Hematopoietic multipotent progenitor cell treated with erythropoietin and hydrocortisone succinate and interleukin-3 and kit ligand, for 8 days (in vitro differentiated cells): ENCODE results near the gene PPP2R5C.
"Not testable (repeated sequence)": the region's sequence is repeated elsewhere in the genome, so short reads cannot be mapped to it uniquely, and the experiment has no call there.

Source experiments
- DNase-seq: peaks from one replicate; pipeline ENCODE4 v3.0.0-alpha.2; 2015

PPP2R5C gene

GRCh38 chr14:101957406-101958234 lies 196.1 kb downstream of the PPP2R5C start:
- DNase-seq = peak; percentile 94

GRCh38 chr14:101958418-101959180 lies 197.1 kb downstream of the PPP2R5C start:
- no peak for DNase-seq

- no peak for DNase-seq
Observed at GRCh38 chr14:101959277-101959676, 197.8 kb downstream of the PPP2R5C start.

DNA sequence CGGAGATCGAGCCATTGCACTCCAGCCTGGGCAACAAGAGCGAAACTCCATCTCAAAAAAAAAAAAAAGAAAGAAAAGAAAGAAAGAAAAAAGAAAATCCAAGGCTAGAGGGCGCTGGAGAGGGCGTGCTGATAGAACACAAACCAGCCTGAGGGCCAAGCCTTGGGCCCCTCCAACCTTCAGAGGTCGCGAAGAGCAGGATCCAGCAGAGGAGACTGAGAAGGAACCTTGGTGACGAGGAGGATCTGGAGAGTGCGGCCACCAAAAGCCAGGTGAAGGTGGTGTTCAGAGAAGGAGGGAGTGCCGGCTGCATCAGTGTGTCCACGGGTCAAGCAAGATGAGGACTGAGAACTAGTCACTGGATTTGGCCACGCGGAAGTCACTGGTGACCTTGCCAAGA lies 198.7 kb downstream of the PPP2R5C start:
- DNase-seq = peak; percentile 63

DNA sequence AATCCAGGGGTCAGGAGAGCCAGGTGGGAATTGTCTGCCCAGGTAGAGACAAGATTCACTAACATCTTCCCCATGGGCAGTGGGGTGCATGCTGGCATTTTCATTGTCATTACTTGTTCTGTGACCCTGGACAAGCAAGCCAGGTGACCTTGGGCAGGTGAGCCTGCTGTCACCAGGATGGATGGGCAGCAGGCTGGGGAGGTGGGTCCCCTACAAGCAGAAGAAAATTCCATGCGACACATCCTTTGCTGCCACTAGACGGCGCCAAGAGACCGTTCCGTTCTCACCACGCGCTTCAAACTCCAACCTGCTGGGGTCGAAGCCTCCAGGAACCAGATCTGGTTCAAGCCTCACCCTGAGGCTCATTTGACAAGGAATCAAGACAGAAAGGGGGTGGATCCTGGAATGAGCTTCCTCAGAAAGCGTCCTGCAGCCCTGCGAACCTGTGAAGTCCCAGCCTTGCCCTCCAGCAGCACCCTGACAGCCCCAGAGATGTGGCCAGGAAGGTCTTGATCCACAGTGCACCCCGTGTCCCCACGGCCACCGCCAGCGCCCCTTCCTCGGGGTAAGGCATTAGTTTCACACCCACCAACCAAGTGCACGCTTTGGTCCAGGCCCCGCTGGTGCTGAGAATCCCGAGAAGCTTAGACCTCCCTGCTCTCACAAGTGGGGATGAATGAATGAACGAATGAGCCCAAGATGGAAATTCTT lies 199.7 kb downstream of the PPP2R5C start:
- peak; percentile 81 for DNase-seq

GRCh38 chr14:101961746-101962502 lies 200.4 kb downstream of the PPP2R5C start:
- no peak for DNase-seq

- DNase-seq = peak; percentile 26
Observed at GRCh38 chr14:101962503-101962874, 201.0 kb downstream of the PPP2R5C start.

GRCh38 chr14:101963052-101963451 lies 201.5 kb downstream of the PPP2R5C start:
- no peak for DNase-seq

- no peak for DNase-seq
Observed at GRCh38 chr14:101963656-101964296, 202.3 kb downstream of the PPP2R5C start.

DNA sequence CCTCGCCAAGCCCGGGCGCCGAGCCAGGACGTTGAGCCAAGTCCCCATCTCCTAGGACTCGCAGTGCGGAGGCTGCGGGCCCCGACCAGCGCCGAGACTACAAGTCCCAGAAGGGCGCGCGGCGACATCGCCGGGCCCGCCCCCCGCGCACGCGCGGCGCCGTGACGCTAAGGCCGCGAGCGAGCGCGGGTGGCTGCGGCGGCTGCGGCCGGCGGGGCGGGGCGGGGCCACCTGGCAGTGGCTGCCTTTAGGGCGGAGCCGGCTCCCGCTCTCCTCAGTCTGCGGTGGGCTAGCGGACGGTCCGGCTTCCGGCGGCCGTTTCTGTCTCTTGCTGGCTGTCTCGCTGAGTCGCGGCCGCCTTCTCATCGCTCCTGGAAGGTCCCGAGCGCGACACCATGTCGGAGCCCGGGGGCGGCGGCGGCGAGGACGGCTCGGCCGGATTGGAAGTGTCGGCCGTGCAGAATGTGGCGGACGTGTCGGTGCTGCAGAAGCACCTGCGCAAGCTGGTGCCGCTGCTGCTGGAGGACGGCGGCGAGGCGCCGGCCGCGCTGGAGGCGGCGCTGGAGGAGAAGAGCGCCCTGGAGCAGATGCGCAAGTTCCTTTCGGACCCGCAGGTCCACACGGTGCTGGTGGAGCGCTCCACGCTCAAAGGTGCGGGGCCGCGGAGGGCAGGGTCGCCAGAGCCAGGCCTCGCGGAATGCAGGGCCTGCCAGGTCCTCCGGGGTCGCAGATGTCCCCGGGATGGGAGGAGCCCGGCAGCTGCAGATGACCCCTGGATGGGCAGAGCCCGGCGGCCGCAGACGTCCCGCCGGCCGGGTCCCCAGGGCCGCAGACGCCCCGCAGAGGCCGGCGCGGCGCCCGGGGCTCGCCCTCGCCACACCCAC lies 203.0 kb downstream of the PPP2R5C start, which contains the start of gene DYNC1H1:
Gene DYNC1H1 (plus strand): TSS at position 277 of the 884 bp plus-strand sequence. CDS start 119 bp downstream, at position 396.
- peak; percentile 91 for DNase-seq

DNA sequence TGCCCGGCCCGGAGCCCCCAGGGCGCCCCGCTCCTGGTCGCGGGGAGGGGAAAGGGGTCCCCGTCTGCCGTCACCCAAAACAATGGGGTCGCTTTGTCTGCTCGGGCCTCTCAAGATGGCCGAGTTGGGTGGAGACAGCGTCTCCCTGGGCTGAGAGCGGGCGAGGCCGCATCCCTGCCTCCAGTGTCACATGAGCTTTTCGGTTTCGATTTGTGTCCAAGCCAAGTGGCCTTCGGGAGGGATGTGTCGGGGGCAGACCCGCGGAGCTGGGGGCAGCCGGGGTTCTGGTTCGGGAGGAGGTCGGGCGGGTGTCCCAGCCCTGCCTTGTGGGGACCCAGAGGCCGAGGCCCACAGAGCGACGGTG lies 203.7 kb downstream of the PPP2R5C start:
- peak; percentile 82 for DNase-seq

- no peak for DNase-seq
Observed at GRCh38 chr14:101965770-101966722, 204.5 kb downstream of the PPP2R5C start.

- no peak for DNase-seq
Observed at GRCh38 chr14:101966742-101967141, 205.2 kb downstream of the PPP2R5C start.

GRCh38 chr14:101968186-101968585 lies 206.7 kb downstream of the PPP2R5C start:
- no peak for DNase-seq

DNA sequence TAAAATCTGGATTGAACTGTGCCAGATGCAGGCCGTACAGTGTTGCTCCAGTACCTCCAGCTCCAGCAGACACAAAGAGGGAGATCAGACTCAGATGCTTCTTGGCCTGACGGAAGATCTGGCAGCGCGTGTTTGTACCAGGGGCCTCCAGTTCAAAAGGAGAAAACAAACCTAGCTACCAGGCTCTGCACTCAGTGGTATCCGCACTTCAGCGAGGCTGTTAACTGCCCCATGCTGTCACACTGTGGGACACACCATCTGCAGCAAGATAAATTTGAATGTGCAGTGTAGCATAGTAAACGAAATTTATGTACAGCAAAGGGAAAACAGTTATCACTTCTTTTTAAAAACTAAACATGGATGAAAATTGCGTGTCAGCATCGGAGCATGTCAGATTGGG lies 208.0 kb downstream of the PPP2R5C start:
- DNase-seq = no peak

GRCh38 chr14:101970830-101971400 lies 209.4 kb downstream of the PPP2R5C start:
- no peak for DNase-seq

DNA sequence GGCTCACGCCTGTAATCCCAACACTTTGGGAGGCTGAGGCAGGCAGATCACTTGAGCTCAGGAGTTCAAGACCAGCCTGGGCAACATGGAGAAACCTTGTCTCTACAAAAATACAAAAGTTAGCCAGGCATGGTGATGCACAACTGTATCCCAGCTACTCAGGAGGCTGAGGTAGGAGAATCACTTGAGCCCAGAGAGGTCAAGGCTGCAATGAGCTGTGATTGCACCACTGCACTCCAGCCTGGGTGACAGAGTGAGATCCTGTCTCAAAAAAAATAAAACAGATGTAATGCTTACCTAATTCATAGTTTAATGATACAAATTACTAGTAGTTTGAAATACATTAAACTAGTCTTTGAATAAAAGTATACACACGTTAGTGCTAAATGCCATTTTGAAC lies 209.9 kb downstream of the PPP2R5C start:
- DNase-seq = not testable (repeated sequence)

- DNase-seq = no peak
Observed at GRCh38 chr14:101972126-101972866, 210.8 kb downstream of the PPP2R5C start.

GRCh38 chr14:101973356-101973755 lies 211.8 kb downstream of the PPP2R5C start:
- no peak for DNase-seq
